ENCODE results near the gene IL6. TPM values are rescaled to one million over a fixed set of nuclear protein-coding genes. Genes with fewer than 3 reads are reported as not detected.
"Not testable (repeated sequence)": the region's sequence is repeated elsewhere in the genome, so short reads cannot be mapped to it uniquely, and the experiment has no call there.

IL6 gene
- total RNA-seq (2014; rRNA removed; shearing (Covaris generic)) = 207 and 227 TPM in 2 replicates
- 86.2 and 111 TPM in 2 replicates for polyA plus RNA-seq (2014; cell fraction: nucleus; rRNA removed)

GRCh38 chr7:22726907-22727713, at the start of gene IL6:
Gene IL6, plus strand, starts transcription at chr7:22727200. Its CDS starts 63 bp downstream, at chr7:22727263.
- DNase-seq (ENCODE audit: extremely low read depth, low read depth) = peak; percentile 96

- DNase-seq (ENCODE audit: extremely low read depth, low read depth) = not testable (repeated sequence)
Observed at GRCh38 chr7:22677263-22677662, 49.7 kb upstream of the IL6 start.

GRCh38 chr7:22677680-22678079, 49.3 kb upstream of the IL6 start:
- no peak for DNase-seq (ENCODE audit: extremely low read depth, low read depth)

GRCh38 chr7:22680482-22680911, 46.5 kb upstream of the IL6 start:
- DNase-seq (ENCODE audit: extremely low read depth, low read depth) = no peak

GRCh38 chr7:22681312-22681711, 45.7 kb upstream of the IL6 start:
- no peak for DNase-seq (ENCODE audit: extremely low read depth, low read depth)

- no peak for DNase-seq (ENCODE audit: extremely low read depth, low read depth)
Observed at GRCh38 chr7:22681852-22682657, 44.9 kb upstream of the IL6 start.

- no peak for DNase-seq (ENCODE audit: extremely low read depth, low read depth)
Observed at GRCh38 chr7:22683379-22683778, 43.6 kb upstream of the IL6 start.

GRCh38 chr7:22686620-22687019, 40.4 kb upstream of the IL6 start:
- no peak for DNase-seq (ENCODE audit: extremely low read depth, low read depth)

- no peak for DNase-seq (ENCODE audit: extremely low read depth, low read depth)
Observed at GRCh38 chr7:22688084-22688483, 38.9 kb upstream of the IL6 start.

- not testable (repeated sequence) for DNase-seq (ENCODE audit: extremely low read depth, low read depth)
Observed at GRCh38 chr7:22688934-22689333, 38.1 kb upstream of the IL6 start.

- no peak for DNase-seq (ENCODE audit: extremely low read depth, low read depth)
Observed at GRCh38 chr7:22694597-22695207, 32.3 kb upstream of the IL6 start.

- DNase-seq (ENCODE audit: extremely low read depth, low read depth) = no peak
Observed at GRCh38 chr7:22695476-22696132, 31.4 kb upstream of the IL6 start.

- DNase-seq (ENCODE audit: extremely low read depth, low read depth) = no peak
Observed at GRCh38 chr7:22696541-22697228, 30.3 kb upstream of the IL6 start.

- no peak for DNase-seq (ENCODE audit: extremely low read depth, low read depth)
Observed at GRCh38 chr7:22697322-22697859, 29.6 kb upstream of the IL6 start.

GRCh38 chr7:22697876-22698606, 29.0 kb upstream of the IL6 start:
- no peak for DNase-seq (ENCODE audit: extremely low read depth, low read depth)

- DNase-seq (ENCODE audit: extremely low read depth, low read depth) = no peak
Observed at GRCh38 chr7:22698767-22699166, 28.2 kb upstream of the IL6 start.

- DNase-seq (ENCODE audit: extremely low read depth, low read depth) = no peak
Observed at GRCh38 chr7:22700559-22701002, 26.4 kb upstream of the IL6 start.

- DNase-seq (ENCODE audit: extremely low read depth, low read depth) = no peak
Observed at GRCh38 chr7:22702516-22702915, 24.5 kb upstream of the IL6 start.

Measured in NCI-H460 (cell line).